Coronary artery (tissue), 2 donors: ENCODE data around the gene FER.
"Not testable (repeated sequence)": the region's sequence is repeated elsewhere in the genome, so short reads cannot be mapped to it uniquely, and the experiment has no call there.

Experiments used
- DNase-seq: peaks from one replicate; pipeline ENCODE4 v3.0.0-alpha.2; 2017; ENCODE audit warnings: low spot score
- H3K27ac ChIP-seq, 2 donors: fragments of 200-600 bp; sonication (generic); one replicate each; pipeline ENCODE4 v1.5.1; 2016 to 2019
- H3K4me3 ChIP-seq: fragments of 200-600 bp; sonication (generic); 2 replicates; pipeline ENCODE4 v1.5.1; 2016; ENCODE audit warnings: mild to moderate bottlenecking, moderate library complexity
- TF ChIP-seq, protein P1 (sequence below): fragments of 200-600 bp; sonication (generic); IDR thresholded peaks from one replicate; pipeline ENCODE4 v1.5.1; 2019; ENCODE audit warnings: antibody characterized with exemption

FER gene

DNA sequence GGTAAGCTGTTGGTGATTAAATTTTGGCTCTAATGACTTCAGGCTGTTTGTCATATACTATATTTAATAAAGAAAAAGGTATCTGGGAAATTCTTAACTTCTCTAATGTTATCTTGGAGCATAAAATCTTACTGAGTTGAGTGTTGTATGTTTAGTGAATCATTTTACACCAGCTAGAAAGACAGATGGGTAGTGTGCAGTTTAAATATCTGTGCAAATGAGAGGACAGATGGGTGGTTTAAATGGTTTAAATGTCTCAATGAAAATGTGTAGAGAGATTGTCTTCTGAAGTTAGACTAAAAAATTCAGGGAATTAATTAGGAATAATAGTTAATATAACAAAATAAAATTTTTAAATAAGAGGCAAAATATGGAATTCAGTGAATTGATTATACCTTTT is 114.5 kb downstream of the FER start:
- no peak overlapping the region for H3K27ac ChIP-seq
- H3K4me3 ChIP-seq, result no peak overlapping the region
- TF ChIP-seq, protein P1, sequence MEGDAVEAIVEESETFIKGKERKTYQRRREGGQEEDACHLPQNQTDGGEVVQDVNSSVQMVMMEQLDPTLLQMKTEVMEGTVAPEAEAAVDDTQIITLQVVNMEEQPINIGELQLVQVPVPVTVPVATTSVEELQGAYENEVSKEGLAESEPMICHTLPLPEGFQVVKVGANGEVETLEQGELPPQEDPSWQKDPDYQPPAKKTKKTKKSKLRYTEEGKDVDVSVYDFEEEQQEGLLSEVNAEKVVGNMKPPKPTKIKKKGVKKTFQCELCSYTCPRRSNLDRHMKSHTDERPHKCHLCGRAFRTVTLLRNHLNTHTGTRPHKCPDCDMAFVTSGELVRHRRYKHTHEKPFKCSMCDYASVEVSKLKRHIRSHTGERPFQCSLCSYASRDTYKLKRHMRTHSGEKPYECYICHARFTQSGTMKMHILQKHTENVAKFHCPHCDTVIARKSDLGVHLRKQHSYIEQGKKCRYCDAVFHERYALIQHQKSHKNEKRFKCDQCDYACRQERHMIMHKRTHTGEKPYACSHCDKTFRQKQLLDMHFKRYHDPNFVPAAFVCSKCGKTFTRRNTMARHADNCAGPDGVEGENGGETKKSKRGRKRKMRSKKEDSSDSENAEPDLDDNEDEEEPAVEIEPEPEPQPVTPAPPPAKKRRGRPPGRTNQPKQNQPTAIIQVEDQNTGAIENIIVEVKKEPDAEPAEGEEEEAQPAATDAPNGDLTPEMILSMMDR, result no peak
- DNase-seq, result no peak

DNA sequence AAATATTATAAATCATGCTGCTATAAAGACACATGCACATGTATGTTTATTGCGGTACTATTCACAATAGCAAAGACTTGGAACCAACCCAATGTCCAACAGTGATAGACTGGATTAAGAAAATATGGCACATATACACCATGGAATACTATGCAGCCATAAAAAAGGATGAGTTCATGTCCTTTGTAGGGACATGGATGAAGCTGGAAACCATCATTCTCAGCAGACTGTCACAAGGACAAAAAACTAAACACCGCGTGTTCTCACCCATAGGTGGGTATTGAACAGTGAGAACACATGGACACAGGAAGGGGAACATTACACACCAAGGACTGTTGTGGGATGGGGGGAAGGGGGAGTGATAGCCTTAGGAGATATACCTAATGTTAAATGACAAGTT is 118.4 kb downstream of the FER start:
- not testable (repeated sequence) for H3K27ac ChIP-seq, DNase-seq, H3K4me3 ChIP-seq

DNA sequence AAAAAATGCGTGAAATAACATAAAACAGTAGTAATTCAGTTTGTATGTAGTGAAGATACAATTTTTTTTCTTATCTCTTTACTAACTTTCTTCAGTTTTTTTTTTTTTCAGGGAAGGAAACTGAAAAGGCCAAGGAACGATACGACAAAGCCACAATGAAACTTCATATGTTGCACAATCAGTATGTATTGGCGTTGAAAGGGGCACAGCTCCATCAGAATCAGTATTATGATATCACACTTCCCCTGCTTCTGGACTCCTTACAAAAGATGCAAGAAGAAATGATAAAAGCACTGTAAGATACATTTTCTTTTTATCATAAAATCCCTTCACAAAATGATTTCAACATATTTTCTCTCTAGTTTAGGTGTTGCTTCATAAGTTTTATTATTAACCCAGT is 120.0 kb downstream of the FER start:
- Histone ChIP-seq H3K27ac (no peak overlapping the region), H3K4me3 (no peak overlapping the region)
- TF ChIP-seq, protein P1, result no peak
- DNase-seq, result no peak

- no peak overlapping the region for H3K27ac ChIP-seq
- no peak overlapping the region for H3K4me3 ChIP-seq
- TF ChIP-seq, protein P1, result no peak
- no peak for DNase-seq
Measured at GRCh38 chr5:108869066-108869465, 121.4 kb downstream of the FER start.

GRCh38 chr5:108876451-108876850 is 128.8 kb downstream of the FER start:
- TF ChIP-seq, protein P1, result no peak
- no peak for DNase-seq
- Histone ChIP-seq H3K27ac (no peak overlapping the region), H3K4me3 (no peak overlapping the region)

DNA sequence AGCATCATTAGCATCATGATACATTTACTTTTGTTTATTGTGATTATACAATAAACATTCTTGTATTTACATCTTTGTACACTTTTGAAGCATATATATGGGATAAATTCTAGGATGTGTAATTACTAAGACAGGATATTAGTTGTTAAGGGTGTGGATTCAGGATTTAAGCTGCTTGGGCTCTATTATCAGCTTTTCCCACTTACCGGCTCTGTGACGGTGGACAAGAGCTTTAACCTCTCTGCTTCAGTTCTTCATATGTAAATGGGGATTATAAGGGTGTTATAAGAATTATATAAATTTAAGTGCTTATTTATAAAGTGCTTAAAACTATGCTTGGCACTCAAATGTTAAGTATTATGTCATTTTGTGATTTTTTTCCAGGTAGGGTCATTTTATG is 131.1 kb downstream of the FER start:
- TF ChIP-seq, protein P1, result no peak
- DNase-seq, result no peak
- Histone ChIP-seq H3K4me3 (no peak overlapping the region), H3K27ac (no peak overlapping the region)

GRCh38 chr5:108881133-108881532 is 133.4 kb downstream of the FER start:
- DNase-seq, result no peak
- TF ChIP-seq, protein P1, result no peak
- Histone ChIP-seq H3K27ac (no peak overlapping the region), H3K4me3 (no peak overlapping the region)

DNA sequence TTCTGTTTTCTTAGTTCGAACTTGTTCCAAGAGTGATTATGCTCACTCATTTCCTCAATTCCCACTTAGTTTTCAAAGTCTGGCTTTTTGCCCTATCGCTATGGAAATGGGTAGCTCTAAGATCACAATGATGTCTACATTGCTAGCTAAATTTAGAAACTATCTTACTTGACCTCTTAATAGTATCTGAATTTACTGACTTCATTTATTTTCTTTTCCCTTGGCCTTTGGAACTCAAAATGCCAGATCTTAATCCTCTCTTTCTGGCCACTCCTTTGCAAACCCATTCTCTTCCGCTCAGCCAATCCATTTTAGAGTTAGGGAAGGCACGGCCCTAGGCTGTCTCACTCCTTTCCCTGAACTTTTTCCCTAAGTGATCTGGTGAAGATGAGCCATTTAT is 137.0 kb downstream of the FER start:
- H3K4me3 ChIP-seq, result peak overlapping the region; percentile 26
- no peak for DNase-seq
- H3K27ac ChIP-seq, result peak overlapping the region in 1 of 2 donors; percentile 1
- TF ChIP-seq, protein P1, result no peak
